WERI-Rb-1 (cell line): ENCODE measurements around the gene SIK3.

Experiments
- DNase-seq: peaks from one replicate; pipeline ENCODE4 v3.0.0-alpha.2; 2020
- H3K27ac ChIP-seq: fragments of 250-450 bp; sonication (Bioruptor Pico); 2 replicates; pipeline ENCODE4 v1.5.1; 2020; ENCODE audit warnings: mild to moderate bottlenecking, moderate library complexity
- H3K27me3 ChIP-seq: fragments of 250-450 bp; sonication (Bioruptor Pico); 2 replicates; pipeline ENCODE4 v1.5.1; 2021; ENCODE audit warnings: mild to moderate bottlenecking, low read depth, moderate library complexity; ENCODE audit not compliant: insufficient read depth, severe bottlenecking
- H3K36me3 ChIP-seq: fragments of 250-450 bp; sonication (Bioruptor Pico); 2 replicates; pipeline ENCODE4 v1.5.1; 2020; ENCODE audit warnings: mild to moderate bottlenecking, moderate library complexity
- H3K4me3 ChIP-seq: 2 replicates; pipeline ENCODE4 v1.5.1; 2011; ENCODE audit warnings: low read depth, mild to moderate bottlenecking, control low read depth, low read length
- H3K9me3 ChIP-seq: fragments of 250-450 bp; sonication (Bioruptor Pico); 2 replicates; pipeline ENCODE4 v1.5.1; 2021; ENCODE audit warnings: mild to moderate bottlenecking, moderate library complexity; ENCODE audit not compliant: severe bottlenecking
- TF ChIP-seq, protein P1 (sequence below): IDR thresholded peaks from 2 replicates; pipeline ENCODE4 v1.5.1; 2011; ENCODE audit warnings: low read depth, mild to moderate bottlenecking, control low read depth, inconsistent platforms, low read length

SIK3 gene

DNA sequence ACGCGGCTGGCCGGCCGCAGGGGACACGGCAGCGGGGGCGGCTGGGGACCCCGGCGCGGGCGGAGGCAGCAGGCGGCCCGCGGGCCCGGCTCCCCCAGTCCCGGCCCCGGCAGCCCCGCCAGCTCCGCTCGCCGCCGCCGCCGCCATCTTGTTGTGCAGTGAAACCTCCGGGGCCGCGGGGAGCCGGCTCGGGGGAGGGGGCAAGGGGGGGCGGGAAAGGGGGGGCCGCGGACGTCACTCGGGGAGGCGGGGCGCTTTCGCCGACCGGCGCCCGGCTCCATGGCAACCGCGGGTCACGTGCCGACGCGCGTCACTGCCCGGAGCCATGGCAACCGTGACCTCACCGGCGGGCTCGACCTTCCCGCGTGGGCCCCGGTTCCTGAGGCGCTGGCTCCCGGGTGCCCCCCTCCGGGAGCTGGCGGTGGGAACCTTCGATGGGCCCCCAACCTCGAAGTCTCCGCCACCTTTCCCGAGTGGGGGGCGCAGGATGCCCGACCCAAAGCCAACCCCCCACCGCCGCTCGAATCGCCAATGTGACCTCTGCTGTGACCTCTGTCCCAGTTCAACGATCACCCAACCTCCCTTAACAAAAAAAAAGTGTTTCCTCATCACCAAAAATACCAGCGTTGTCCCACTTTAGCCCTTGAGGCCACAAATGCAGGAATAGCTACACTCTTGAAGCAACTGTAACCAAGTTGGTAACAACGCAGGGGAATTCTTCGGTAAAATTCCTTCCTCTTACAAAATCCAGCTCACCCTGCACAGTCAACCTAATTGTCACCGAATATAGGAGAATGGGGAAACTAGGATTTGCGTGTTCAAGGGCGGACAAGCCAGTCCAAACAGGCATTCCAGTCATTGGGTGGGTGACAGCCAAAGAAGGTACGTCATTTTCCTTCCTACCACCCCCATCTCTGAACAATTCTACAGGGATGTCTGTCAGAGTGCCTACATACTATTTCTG lies at the start of gene SIK3:
Gene SIK3 (minus strand): TSS at position 160 of the 964 bp plus-strand sequence. CDS start 13 bp downstream, at position 147.
- H3K36me3 ChIP-seq = no peaks in the 10 kb centered on the region
- no peaks in the 10 kb centered on the region for H3K27me3 ChIP-seq
- H3K9me3 ChIP-seq = no peaks in the 10 kb centered on the region
- TF ChIP-seq, protein P1, sequence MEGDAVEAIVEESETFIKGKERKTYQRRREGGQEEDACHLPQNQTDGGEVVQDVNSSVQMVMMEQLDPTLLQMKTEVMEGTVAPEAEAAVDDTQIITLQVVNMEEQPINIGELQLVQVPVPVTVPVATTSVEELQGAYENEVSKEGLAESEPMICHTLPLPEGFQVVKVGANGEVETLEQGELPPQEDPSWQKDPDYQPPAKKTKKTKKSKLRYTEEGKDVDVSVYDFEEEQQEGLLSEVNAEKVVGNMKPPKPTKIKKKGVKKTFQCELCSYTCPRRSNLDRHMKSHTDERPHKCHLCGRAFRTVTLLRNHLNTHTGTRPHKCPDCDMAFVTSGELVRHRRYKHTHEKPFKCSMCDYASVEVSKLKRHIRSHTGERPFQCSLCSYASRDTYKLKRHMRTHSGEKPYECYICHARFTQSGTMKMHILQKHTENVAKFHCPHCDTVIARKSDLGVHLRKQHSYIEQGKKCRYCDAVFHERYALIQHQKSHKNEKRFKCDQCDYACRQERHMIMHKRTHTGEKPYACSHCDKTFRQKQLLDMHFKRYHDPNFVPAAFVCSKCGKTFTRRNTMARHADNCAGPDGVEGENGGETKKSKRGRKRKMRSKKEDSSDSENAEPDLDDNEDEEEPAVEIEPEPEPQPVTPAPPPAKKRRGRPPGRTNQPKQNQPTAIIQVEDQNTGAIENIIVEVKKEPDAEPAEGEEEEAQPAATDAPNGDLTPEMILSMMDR = peak; percentile 57
- peak within 1 kb of the TSS; percentile 85 for H3K4me3 ChIP-seq
- peak; percentile 92 for DNase-seq
- H3K27ac ChIP-seq = peak within 1 kb of the TSS; percentile 88

DNA sequence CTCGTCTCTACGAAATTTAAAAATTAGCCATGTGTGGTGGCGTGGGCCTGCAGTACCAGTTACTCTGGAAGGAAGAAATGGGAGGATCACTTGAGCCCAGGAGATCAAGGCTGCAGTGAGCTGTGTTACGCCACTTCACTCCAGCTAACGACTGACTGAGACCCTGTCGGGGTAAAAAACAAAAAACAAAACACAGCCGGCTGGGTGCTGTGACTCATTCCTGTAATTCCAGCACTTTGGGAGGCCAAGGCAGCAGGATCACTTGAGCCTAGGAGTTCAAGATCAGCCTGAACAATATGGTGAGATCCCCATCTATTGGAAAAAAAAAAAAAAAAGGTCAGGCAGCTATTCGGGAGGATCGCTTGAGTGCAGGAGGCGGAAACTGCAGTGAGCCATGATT lies 48.3 kb upstream of the SIK3 start:
- no peaks in the 10 kb centered on the region for H3K9me3 ChIP-seq
- H3K27ac ChIP-seq = no peak overlapping the region
- peaks cover 32% of the 10 kb centered on the region for H3K36me3 ChIP-seq
- H3K27me3 ChIP-seq = no peaks in the 10 kb centered on the region
- no peak overlapping the region for H3K4me3 ChIP-seq
- no peak for DNase-seq
- TF ChIP-seq, protein P1 = no peak

DNA sequence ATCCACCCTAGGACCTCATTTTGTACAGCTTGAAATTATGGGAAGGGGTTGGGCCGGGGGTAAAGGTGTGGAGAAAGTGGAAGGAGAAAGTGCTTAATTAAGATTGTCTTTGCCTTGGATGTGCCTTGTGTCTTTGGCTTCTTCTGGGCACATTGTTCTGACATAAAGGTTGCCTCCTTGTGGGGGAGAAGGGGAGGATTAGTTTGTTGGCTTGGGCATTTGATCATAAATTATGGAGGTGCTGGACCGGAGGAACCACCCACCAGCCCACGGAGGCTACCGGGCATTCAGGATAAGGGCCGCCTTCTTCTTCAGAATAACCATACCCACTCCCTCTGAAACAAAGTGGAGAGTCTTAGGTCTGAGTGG lies 47.1 kb upstream of the SIK3 start:
- peak overlapping the region; percentile 95 for H3K4me3 ChIP-seq
- no peaks in the 10 kb centered on the region for H3K9me3 ChIP-seq
- TF ChIP-seq, protein P1 = no peak
- peak overlapping the region; percentile 94 for H3K27ac ChIP-seq
- DNase-seq = peak; percentile 40
- H3K27me3 ChIP-seq = no peaks in the 10 kb centered on the region
- H3K36me3 ChIP-seq = peaks cover 32% of the 10 kb centered on the region

DNA sequence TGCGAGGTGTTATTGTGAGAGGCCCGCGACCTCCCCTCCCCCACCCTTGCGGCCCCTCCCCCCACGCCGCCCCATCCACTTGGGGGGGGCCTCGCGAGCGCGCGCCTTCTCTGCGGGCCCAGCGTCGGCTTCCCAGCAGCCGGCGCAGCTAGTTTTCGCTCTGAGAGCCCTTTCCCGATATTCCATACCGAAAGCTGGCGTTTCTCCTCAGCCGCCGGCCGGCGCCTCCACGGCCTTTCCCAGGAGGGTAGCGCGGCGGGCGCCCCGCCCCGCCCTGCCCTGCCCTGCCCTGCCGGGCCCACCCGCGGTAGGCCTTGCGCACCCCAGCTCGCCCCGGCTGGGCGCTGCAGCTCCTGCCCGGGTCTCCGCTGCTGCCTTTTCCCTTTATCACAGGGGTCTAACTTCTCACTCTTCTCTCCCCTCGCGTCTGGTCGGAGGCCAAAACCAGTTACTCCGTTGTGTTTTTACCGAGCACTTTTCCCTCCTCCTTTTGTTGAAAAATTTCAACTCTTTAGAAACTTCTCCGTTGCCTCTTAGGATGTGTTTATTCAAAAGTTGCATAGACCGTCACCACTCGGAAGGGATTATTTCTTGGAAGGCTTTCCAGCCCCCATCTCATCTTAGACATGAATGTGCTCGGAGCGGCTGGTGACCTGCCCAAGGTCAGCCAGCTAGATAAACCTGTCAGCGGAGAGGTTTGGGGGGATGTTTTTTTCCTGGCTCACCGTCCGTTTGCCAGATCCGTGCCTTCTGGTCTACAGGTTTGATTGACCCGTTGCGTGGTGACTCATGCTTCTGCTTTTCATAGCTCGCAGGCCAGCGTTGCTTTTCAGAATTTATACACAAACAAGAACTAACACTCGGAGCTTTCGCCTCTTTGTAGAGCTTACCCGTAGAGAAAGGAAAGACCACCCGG lies 46.5 kb upstream of the SIK3 start:
- Histone ChIP-seq H3K27me3 (no peaks in the 10 kb centered on the region), H3K27ac (peak overlapping the region; percentile 94), H3K9me3 (no peaks in the 10 kb centered on the region), H3K36me3 (peaks cover 32% of the 10 kb centered on the region), H3K4me3 (peak overlapping the region; percentile 95)
- TF ChIP-seq, protein P1 = no peak
- peak; percentile 27 for DNase-seq

DNA sequence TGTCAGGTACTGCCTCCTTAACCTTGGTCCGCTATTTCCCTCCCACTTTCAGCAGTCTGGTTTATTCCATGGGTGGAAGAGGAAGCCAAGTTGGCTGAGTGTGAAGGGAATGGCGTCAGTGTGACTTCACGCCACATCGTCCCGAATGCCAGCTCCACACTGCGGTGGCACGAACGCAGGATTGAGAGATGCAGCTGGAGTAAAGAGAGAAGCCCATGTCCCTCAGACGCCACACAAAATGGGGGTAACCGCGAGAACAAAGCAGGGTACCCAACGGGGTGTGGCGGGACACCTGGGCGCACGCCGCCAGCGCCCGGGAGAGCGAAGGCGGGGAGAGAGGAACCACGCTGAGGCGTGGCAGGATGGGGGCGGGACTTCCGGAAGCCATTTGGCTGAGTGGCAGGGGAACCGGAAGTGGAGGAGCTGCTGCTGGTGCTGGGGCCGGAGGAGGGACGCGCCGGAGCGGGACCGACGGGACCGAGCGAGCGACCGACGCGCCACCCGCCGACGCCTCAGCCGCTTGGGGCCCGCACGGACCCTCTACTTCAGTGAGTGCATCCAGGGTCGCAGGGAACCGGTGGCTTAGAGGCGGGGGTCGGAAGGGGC lies 45.7 kb upstream of the SIK3 start, which contains the start of gene PAFAH1B2:
Gene PAFAH1B2 (plus strand): TSS at position 417 of the 606 bp plus-strand sequence. CDS start 8,161 bp downstream, outside the sequence.
- peak; percentile 97 for DNase-seq
- Histone ChIP-seq H3K27me3 (no peaks in the 10 kb centered on the region), H3K4me3 (peak within 1 kb of the TSS; percentile 95), H3K36me3 (peaks cover 31% of the 10 kb centered on the region), H3K9me3 (no peaks in the 10 kb centered on the region), H3K27ac (peak within 1 kb of the TSS; percentile 94)
- TF ChIP-seq, protein P1 = no peak
